Measurements from ENCODE around the gene TH.

Gene TH

GRCh38 chr11:2174361-2174760, 2.7 kb upstream of the TH start:
- no peaks in the 10 kb centered on the region for H3K4me1 ChIP-seq (ENCODE audit: control insufficient read depth, low read length)
- H4K20me1 ChIP-seq (ENCODE audit: control insufficient read depth, insufficient read depth, low read depth, low read length), result no peaks in the 10 kb centered on the region
- H3K27ac ChIP-seq (ENCODE audit: low read depth, low read length), result no peak overlapping the region
- no peak overlapping the region for H3K4me3 ChIP-seq (ENCODE audit: low read length)
- no peaks in the 10 kb centered on the region for H3K9me3 ChIP-seq (ENCODE audit: control insufficient read depth, insufficient read depth, low read length)
- H3K79me2 ChIP-seq (ENCODE audit: control insufficient read depth, low read length), result no peaks in the 10 kb centered on the region
- no peak overlapping the region for H3K4me2 ChIP-seq (ENCODE audit: low read length)
- no peaks in the 10 kb centered on the region for H3F3A ChIP-seq (ENCODE audit: control insufficient read depth, insufficient read depth)
- TF ChIP-seq CTCF (IDR thresholded peaks at IDR 0.05; ENCODE audit: low read depth, low read length, poor library complexity, severe bottlenecking), result no peak
- no peak for TF ChIP-seq EZH2phosphoT487 (IDR thresholded peaks at IDR 0.05; ENCODE audit: borderline replicate concordance, low read length)
- H3K36me3 ChIP-seq (ENCODE audit: control insufficient read depth, low read length), result no peaks in the 10 kb centered on the region
- H3K9me2 ChIP-seq (replicated peaks; ENCODE audit: control insufficient read depth, low read length), result no peaks in the 10 kb centered on the region
- no peaks in the 10 kb centered on the region for H3K27me3 ChIP-seq (ENCODE audit: control insufficient read depth, low read length)

DNA sequence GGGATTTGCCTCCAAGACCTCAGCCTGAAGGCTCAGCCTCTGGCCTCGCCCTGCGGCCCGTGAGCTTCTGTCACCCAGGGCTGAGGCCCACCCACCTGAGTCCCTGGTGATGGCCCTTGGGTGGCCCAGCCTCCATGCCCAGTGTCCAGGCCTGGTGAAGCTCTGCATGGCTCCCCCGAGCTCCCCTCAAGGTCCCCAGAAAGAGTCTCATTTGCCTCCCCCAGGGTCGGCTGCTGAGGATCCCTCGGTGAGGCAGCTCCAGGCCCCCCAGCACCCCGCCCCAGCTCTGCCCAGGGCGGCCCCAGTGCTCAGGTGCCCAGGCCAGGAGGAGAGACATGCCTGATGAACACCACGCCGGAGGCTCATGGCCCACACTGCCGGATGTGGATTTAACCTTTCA, 2.1 kb upstream of the TH start:
- H3K9me3 ChIP-seq (ENCODE audit: control insufficient read depth, insufficient read depth, low read length), result no peaks in the 10 kb centered on the region
- no peak overlapping the region for H3K27ac ChIP-seq (ENCODE audit: low read depth, low read length)
- H3K27me3 ChIP-seq (ENCODE audit: control insufficient read depth, low read length), result no peaks in the 10 kb centered on the region
- no peaks in the 10 kb centered on the region for H3K4me1 ChIP-seq (ENCODE audit: control insufficient read depth, low read length)
- H3K36me3 ChIP-seq (ENCODE audit: control insufficient read depth, low read length), result no peaks in the 10 kb centered on the region
- H3K4me2 ChIP-seq (ENCODE audit: low read length), result no peak overlapping the region
- H4K20me1 ChIP-seq (ENCODE audit: control insufficient read depth, insufficient read depth, low read depth, low read length), result no peaks in the 10 kb centered on the region
- H3K79me2 ChIP-seq (ENCODE audit: control insufficient read depth, low read length), result no peaks in the 10 kb centered on the region
- no peaks in the 10 kb centered on the region for H3K9me2 ChIP-seq (replicated peaks; ENCODE audit: control insufficient read depth, low read length)
- H3F3A ChIP-seq (ENCODE audit: control insufficient read depth, insufficient read depth), result no peaks in the 10 kb centered on the region
- no peak overlapping the region for H3K4me3 ChIP-seq (ENCODE audit: low read length)
- TF ChIP-seq CTCF (IDR thresholded peaks at IDR 0.05; ENCODE audit: low read depth, low read length, poor library complexity, severe bottlenecking), result no peak
- TF ChIP-seq EZH2phosphoT487 (IDR thresholded peaks at IDR 0.05; ENCODE audit: borderline replicate concordance, low read length), result no peak

GRCh38 chr11:2173150-2173693, 1.6 kb upstream of the TH start:
- Histone ChIP-seq H3K4me2 (ENCODE audit: low read length) (no peak overlapping the region), H3K79me2 (ENCODE audit: control insufficient read depth, low read length) (no peaks in the 10 kb centered on the region), H3K36me3 (ENCODE audit: control insufficient read depth, low read length) (no peaks in the 10 kb centered on the region), H3K27ac (ENCODE audit: low read depth, low read length) (no peak overlapping the region), H3K4me1 (ENCODE audit: control insufficient read depth, low read length) (no peaks in the 10 kb centered on the region), H3K9me3 (ENCODE audit: control insufficient read depth, insufficient read depth, low read length) (no peaks in the 10 kb centered on the region), H4K20me1 (ENCODE audit: control insufficient read depth, insufficient read depth, low read depth, low read length) (no peaks in the 10 kb centered on the region), H3K9me2 (replicated peaks; ENCODE audit: control insufficient read depth, low read length) (no peaks in the 10 kb centered on the region), H3K4me3 (ENCODE audit: low read length) (no peak overlapping the region), H3F3A (ENCODE audit: control insufficient read depth, insufficient read depth) (no peaks in the 10 kb centered on the region), H3K27me3 (ENCODE audit: control insufficient read depth, low read length) (no peaks in the 10 kb centered on the region)
- TF ChIP-seq EZH2phosphoT487 (IDR thresholded peaks at IDR 0.05; ENCODE audit: borderline replicate concordance, low read length), result no peak
- TF ChIP-seq CTCF (IDR thresholded peaks at IDR 0.05; ENCODE audit: low read depth, low read length, poor library complexity, severe bottlenecking), result peak; percentile 59

Measured in DOHH2 (cell line).